Measurements from ENCODE around the gene NELFE. TPM values are rescaled to one million over a fixed set of nuclear protein-coding genes. Genes with fewer than 3 reads are reported as not detected.
"Not testable (repeated sequence)": the region's sequence is repeated elsewhere in the genome, so short reads cannot be mapped to it uniquely, and the experiment has no call there.

The NELFE gene
- total RNA-seq, 1 donor from 2014 or later, result 47.7 TPM

DNA sequence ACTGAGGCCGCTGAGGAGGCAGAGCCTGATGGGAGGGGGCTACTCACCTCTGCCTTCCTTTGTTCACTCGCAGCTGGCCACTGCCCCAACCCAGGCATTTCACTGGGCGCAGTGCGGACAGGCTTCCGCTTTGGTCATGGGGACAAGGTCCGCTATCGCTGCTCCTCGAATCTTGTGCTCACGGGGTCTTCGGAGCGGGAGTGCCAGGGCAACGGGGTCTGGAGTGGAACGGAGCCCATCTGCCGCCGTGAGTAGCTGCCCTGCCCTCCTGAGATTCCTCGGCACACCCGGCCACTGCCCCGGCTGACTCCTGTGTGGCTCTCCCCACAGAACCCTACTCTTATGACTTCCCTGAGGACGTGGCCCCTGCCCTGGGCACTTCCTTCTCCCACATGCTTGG is 25.2 kb downstream of the NELFE start:
- peaks cover 33% of the 10 kb centered on the region for H3K27me3 Mint-ChIP-seq (ENCODE audit: low read depth, unreplicated experiment)
- Histone ChIP-seq H3K27ac (ENCODE audit: low read depth, low read length) (no peak overlapping the region), H3K27me3 (ENCODE audit: insufficient read depth, low read length) (peaks cover 2% of the 10 kb centered on the region), H2AFZ (ENCODE audit: low read depth, low read length) (no peak overlapping the region), H3K4me3 (ENCODE audit: insufficient read depth, low read depth, low read length) (no peak overlapping the region), H4K20me1 (ENCODE audit: insufficient read depth, low read length) (no peaks in the 10 kb centered on the region), H3K4me1 (ENCODE audit: insufficient read depth, low read length) (no peaks in the 10 kb centered on the region), H3K9me3 (ENCODE audit: insufficient read depth, low read depth, low read length) (no peaks in the 10 kb centered on the region), H3K79me2 (ENCODE audit: insufficient read depth, low read length) (no peaks in the 10 kb centered on the region), H3K4me2 (ENCODE audit: low read length) (no peak overlapping the region), H3K9ac (ENCODE audit: low read length) (no peak overlapping the region), H3K36me3 (ENCODE audit: insufficient read depth, low read length) (no peaks in the 10 kb centered on the region)
- no peak overlapping the region for H3K4me3 Mint-ChIP-seq (ENCODE audit: unreplicated experiment)
- H3K36me3 Mint-ChIP-seq (ENCODE audit: low read depth, unreplicated experiment), result peaks cover 7% of the 10 kb centered on the region
- no peaks in the 10 kb centered on the region for H3K4me1 Mint-ChIP-seq (ENCODE audit: low read depth, unreplicated experiment)
- peaks cover 6% of the 10 kb centered on the region for H3K9me3 Mint-ChIP-seq (ENCODE audit: unreplicated experiment)
- no peak for FAIRE-seq
- no peak overlapping the region for H3K27ac Mint-ChIP-seq (ENCODE audit: unreplicated experiment)
- no peak for DNase-seq (ENCODE audit: low read depth)
- TF ChIP-seq, protein P1, sequence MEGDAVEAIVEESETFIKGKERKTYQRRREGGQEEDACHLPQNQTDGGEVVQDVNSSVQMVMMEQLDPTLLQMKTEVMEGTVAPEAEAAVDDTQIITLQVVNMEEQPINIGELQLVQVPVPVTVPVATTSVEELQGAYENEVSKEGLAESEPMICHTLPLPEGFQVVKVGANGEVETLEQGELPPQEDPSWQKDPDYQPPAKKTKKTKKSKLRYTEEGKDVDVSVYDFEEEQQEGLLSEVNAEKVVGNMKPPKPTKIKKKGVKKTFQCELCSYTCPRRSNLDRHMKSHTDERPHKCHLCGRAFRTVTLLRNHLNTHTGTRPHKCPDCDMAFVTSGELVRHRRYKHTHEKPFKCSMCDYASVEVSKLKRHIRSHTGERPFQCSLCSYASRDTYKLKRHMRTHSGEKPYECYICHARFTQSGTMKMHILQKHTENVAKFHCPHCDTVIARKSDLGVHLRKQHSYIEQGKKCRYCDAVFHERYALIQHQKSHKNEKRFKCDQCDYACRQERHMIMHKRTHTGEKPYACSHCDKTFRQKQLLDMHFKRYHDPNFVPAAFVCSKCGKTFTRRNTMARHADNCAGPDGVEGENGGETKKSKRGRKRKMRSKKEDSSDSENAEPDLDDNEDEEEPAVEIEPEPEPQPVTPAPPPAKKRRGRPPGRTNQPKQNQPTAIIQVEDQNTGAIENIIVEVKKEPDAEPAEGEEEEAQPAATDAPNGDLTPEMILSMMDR (IDR thresholded peaks at IDR 0.05; ENCODE audit: insufficient read depth, low read depth, low read length), result no peak
- TF ChIP-seq EZH2 (IDR thresholded peaks at IDR 0.05; ENCODE audit: insufficient read depth, low read length), result no peak

DNA sequence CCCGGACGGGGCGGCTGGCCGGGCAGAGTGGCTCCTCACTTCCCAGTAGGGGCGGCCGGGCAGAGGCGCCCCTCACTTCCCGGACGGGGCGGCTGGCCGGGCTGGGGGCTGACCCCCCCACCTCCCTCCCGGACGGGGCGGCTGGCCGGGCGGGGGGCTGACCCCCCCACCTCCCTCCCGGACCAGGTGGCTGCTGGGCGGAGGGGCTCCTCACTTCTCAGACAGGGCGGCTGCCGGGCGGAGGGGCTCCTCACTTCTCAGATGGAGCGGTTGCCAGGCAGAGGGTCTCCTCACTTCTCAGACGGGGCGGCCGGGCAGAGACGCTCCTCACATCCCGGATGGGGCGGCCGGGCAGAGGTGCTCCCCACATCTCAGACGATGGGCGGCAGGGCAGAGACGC is 26.6 kb downstream of the NELFE start:
- H3K36me3 Mint-ChIP-seq (ENCODE audit: low read depth, unreplicated experiment); H3K4me1 ChIP-seq (ENCODE audit: insufficient read depth, low read length); H3K9ac ChIP-seq (ENCODE audit: low read length); H2AFZ ChIP-seq (ENCODE audit: low read depth, low read length); H3K27ac ChIP-seq (ENCODE audit: low read depth, low read length); H3K36me3 ChIP-seq (ENCODE audit: insufficient read depth, low read length); FAIRE-seq; H4K20me1 ChIP-seq (ENCODE audit: insufficient read depth, low read length); H3K27me3 ChIP-seq (ENCODE audit: insufficient read depth, low read length); H3K4me2 ChIP-seq (ENCODE audit: low read length); H3K4me1 Mint-ChIP-seq (ENCODE audit: low read depth, unreplicated experiment); DNase-seq (ENCODE audit: low read depth); H3K9me3 ChIP-seq (ENCODE audit: insufficient read depth, low read depth, low read length); H3K9me3 Mint-ChIP-seq (ENCODE audit: unreplicated experiment); H3K27ac Mint-ChIP-seq (ENCODE audit: unreplicated experiment); H3K4me3 Mint-ChIP-seq (ENCODE audit: unreplicated experiment); H3K4me3 ChIP-seq (ENCODE audit: insufficient read depth, low read depth, low read length); H3K79me2 ChIP-seq (ENCODE audit: insufficient read depth, low read length): not testable (repeated sequence)
- peaks cover 44% of the 10 kb centered on the region for H3K27me3 Mint-ChIP-seq (ENCODE audit: low read depth, unreplicated experiment)

DNA sequence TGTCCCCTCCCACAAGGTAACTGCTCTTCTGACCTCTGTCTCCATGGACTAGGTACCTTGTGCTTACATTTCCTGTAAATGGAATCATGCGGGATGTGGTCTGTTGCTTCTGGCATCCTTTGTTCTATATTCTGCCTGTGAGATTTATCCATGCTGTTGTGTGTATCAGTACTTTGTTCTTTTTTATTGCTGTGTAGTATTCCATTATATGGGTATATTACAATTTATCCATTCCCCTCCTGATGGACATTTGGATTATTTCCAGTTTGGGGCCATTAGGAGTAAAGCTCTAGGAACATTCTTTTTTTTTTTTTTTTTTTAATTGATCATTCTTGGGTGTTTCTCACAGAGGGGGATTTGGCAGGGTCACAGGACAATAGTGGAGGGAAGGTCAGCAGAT is 27.8 kb downstream of the NELFE start:
- DNase-seq (ENCODE audit: low read depth), result no peak
- Mint-ChIP-seq H3K27ac (ENCODE audit: unreplicated experiment) (no peak overlapping the region), H3K9me3 (ENCODE audit: unreplicated experiment) (peaks cover 6% of the 10 kb centered on the region), H3K27me3 (ENCODE audit: low read depth, unreplicated experiment) (peaks cover 43% of the 10 kb centered on the region), H3K4me1 (ENCODE audit: low read depth, unreplicated experiment) (no peaks in the 10 kb centered on the region), H3K4me3 (ENCODE audit: unreplicated experiment) (peak overlapping the region; percentile 29), H3K36me3 (ENCODE audit: low read depth, unreplicated experiment) (peaks cover 7% of the 10 kb centered on the region)
- H3K79me2 ChIP-seq (ENCODE audit: insufficient read depth, low read length), result no peaks in the 10 kb centered on the region
- TF ChIP-seq, protein P1 (IDR thresholded peaks at IDR 0.05; ENCODE audit: insufficient read depth, low read depth, low read length), result no peak
- no peak for TF ChIP-seq EZH2 (IDR thresholded peaks at IDR 0.05; ENCODE audit: insufficient read depth, low read length)
- no peak for FAIRE-seq
- H2AFZ ChIP-seq (ENCODE audit: low read depth, low read length), result no peak overlapping the region
- no peaks in the 10 kb centered on the region for H3K9me3 ChIP-seq (ENCODE audit: insufficient read depth, low read depth, low read length)
- H4K20me1 ChIP-seq (ENCODE audit: insufficient read depth, low read length), result no peaks in the 10 kb centered on the region
- H3K36me3 ChIP-seq (ENCODE audit: insufficient read depth, low read length), result no peaks in the 10 kb centered on the region
- H3K27me3 ChIP-seq (ENCODE audit: insufficient read depth, low read length), result peaks cover 12% of the 10 kb centered on the region
- no peak overlapping the region for H3K4me2 ChIP-seq (ENCODE audit: low read length)
- H3K9ac ChIP-seq (ENCODE audit: low read length), result no peak overlapping the region
- no peaks in the 10 kb centered on the region for H3K4me1 ChIP-seq (ENCODE audit: insufficient read depth, low read length)
- H3K27ac ChIP-seq (ENCODE audit: low read depth, low read length), result no peak overlapping the region
- no peak overlapping the region for H3K4me3 ChIP-seq (ENCODE audit: insufficient read depth, low read depth, low read length)

Measured in astrocyte (in vitro differentiated cells and primary cell).